Adipose tissue (tissue), 3 donors: ENCODE data around the gene ZMPSTE24. TPM values are rescaled to one million over a fixed set of nuclear protein-coding genes. Genes with fewer than 3 reads are reported as not detected.
"Not testable (repeated sequence)": the region's sequence is repeated elsewhere in the genome, so short reads cannot be mapped to it uniquely, and the experiment has no call there.

Experiments used
- H3K27ac ChIP-seq: one replicate; pipeline ENCODE4 v1.5.1; 2013; ENCODE audit warnings: low read depth, low read length
- WGBS, 3 donors: extraction: QIAGEN DNeasy Blood & Tissue Kit; methylation state at CpG; one replicate each; pipeline ENCODE4 v1.1.7; 2013; 5-methylcytosine and 5-hydroxymethylcytosine counted together
- polyA plus RNA-seq, 3 donors: library from polyadenylated mRNA; stranded (reverse); fragments of 200-250 nt; gene quantifications; one replicate each; pipeline ENCODE4 v1.2.3, GENCODE V29; 2013
- donor health status: healthy with polysubstance abuse.
- donor health status: Bipolar disorder and iron deficiency.
- donor health status: healthy.

Gene ZMPSTE24
- polyA plus RNA-seq, 3 donors, result 10.3 to 16.2 (median 14.7) TPM

DNA sequence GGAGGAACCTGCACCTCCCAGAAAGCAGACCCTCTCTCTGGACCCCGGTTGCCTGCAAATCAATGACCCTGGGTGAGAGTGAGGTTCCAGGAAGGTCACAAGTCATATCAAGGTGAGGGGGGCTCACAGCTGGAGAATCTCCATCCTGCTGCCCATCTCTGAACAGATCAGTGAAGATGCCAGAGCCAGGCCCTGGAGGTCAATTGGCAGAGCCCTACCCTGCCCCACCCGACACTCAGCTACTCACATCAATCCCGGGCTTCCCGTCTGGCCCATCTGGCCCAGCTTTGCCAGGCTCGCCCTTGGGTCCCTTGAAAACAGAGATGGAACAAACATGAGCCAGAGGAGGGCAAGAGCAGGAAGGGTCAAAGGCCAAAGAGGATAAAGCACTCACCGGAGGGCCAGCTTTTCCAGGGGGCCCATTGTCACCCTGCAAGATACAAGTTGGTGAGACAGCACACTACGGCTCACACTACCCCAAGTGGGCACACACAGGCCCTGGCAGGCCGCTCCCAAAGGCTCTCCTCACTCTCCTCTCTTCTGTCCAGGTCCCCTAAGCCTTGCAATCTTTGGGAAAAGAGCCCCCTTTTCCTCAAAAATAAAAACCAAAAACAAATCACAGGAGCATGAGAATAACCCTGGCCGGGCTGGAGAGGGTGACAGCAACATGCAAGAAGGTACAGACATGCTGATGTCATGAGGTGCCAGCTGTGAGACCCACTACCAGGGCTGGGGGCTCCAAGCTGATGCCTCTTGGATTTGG is 56.1 kb downstream of the ZMPSTE24 start:
- WGBS, 3 donors, result 88 to 92% (median 89%) methylated on average over 9 of the region's 9 CpGs
- H3K27ac ChIP-seq, result no peak overlapping the region

DNA sequence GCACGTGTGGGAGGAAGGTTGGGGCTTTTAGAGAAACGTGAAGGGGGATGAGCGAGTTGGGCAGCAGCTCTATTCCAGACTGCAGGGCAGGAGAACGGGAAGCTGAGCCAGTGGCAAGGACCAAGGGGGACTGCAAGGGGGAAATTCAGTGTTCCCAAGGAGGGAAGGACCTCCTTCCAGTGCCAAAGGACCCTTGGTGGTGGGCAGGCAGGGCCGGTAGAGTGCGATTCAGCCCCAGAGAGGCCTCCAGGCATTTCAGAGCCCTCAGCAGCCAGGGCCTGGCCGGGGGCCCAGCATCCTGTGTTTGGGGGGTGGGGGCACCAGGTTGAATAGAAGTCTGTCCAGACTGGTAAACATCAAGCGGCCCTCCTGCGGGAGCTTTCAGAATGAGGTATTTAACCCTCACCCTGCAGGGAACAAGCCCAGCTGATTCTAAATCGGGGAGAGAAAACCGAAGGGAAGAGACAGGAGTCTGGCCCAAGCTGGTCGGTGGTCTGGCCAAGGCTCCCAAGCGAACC is 56.7 kb downstream of the ZMPSTE24 start:
- WGBS, 3 donors, result 46 to 51% (median 50%) methylated on average over 13 of the region's 13 CpGs
- H3K27ac ChIP-seq, result no peak overlapping the region

DNA sequence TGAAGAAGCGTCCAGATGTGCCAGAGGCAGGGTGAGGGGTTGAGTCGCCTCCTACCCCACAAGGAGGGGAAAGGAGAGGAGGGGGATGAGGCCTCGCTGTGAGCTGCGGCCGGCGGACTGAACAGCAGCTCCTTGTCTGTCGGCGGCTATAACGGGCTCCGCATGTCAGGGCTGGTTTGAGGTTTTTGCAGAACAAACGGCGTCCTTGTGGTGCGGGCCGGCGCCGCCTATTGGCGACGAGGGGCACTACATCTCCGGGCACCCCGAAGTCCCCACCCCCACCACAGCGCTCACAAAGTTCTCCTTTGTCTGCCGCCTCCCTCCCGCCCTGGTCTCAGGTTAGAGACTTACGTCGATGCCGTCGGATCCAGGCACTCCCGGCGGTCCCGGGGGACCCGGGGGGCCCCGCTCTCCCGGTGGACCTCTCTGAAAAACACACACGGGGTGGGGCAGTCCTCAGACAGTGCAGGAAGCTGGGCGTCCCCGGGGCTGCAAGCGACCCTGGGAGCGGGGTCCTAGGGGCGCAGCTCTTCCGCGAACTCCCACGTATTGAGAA is 57.3 kb downstream of the ZMPSTE24 start:
- WGBS, 3 donors, result 2 to 7% (median 2%) methylated on average over 32 to 42 of the region's 42 CpGs
- no peak overlapping the region for H3K27ac ChIP-seq

DNA sequence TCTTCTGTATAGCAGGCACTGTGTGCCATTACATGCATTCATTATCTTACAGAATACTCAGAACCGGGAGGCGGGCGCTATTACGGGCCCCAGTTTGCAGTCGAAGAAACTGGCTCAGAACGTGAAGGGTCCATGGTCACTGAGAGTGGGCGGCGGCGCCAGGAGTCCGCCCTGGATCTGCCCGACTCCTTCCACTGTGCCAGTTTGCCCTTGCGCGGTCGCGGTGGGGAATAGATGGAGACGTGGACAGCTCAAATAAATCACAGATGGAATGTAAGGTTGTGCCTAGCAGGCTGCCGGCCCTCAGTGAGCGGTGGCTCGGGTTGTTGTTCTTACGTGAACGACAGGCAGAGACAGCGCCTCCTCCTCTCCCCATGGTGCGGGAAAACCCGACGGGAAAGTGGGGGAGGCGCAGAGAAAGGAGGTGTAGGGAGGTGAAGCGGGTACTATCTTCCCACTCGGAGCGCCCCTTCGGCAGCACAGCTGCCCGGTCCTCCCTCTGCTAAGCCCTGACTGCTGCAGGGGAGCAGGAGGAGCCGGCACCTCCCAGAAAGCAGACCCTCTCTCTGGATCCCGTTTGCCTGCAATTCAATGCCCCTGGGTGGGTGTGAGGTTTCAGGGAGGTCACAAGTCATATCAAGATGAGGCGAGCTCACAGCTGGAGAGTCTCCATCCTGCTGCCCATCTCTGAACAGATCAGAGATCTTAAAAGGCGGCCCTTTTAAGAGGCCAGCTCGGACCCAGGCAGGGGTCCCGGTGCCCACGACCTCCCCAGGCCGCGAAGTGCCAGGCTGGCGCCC is 58.0 kb downstream of the ZMPSTE24 start:
- WGBS, 3 donors, result 3% methylated on average over 40 to 41 of the region's 41 CpGs
- no peak overlapping the region for H3K27ac ChIP-seq

DNA sequence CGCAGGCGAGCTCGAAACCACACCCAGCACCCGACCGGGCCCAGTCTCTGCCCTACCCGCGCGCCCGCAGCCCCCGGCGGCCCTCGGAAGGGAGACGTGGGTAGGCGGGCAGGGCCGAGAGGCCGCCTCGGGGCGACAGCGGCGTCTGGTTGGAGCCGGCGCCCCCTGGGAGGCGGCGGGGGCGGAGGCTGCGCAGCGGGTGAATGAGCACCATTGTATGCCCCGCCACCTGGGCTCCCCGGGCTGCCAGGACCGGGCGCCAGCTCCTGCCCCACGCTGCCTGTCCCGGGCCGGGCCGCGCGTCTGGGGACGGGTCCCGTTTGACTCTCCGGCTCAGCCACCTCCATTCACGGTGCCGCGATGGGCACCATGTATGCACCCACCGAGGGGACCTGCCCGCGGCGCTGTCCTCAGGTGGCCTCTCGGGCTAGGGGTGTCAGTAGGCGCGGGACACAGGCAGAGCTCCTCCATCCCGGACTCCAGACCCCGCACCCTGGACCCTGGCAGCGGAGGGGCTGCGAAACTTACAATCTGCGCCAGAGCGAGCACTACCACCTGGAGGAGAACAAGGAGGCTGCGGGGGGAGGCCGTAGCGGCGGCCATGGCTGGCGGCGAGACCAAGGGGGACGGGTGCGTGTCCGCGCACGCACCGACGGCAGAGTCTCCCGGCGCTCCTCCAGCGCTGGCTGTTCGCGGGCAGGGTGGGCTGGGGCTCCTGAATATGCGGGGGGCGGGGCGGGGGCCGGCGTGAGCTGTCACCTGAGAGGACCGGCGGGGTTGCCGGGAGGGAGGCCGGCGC is 58.8 kb downstream of the ZMPSTE24 start, which contains the start of gene COL9A2:
TSS of gene COL9A2 (minus strand) at position 692 of the 799 bp plus-strand sequence. CDS start at position 603, 89 bp downstream.
- WGBS, 3 donors, result 2 to 3% (median 2%) methylated on average over 59 to 84 of the region's 84 CpGs
- H3K27ac ChIP-seq, result no peak within 1 kb of the TSS

DNA sequence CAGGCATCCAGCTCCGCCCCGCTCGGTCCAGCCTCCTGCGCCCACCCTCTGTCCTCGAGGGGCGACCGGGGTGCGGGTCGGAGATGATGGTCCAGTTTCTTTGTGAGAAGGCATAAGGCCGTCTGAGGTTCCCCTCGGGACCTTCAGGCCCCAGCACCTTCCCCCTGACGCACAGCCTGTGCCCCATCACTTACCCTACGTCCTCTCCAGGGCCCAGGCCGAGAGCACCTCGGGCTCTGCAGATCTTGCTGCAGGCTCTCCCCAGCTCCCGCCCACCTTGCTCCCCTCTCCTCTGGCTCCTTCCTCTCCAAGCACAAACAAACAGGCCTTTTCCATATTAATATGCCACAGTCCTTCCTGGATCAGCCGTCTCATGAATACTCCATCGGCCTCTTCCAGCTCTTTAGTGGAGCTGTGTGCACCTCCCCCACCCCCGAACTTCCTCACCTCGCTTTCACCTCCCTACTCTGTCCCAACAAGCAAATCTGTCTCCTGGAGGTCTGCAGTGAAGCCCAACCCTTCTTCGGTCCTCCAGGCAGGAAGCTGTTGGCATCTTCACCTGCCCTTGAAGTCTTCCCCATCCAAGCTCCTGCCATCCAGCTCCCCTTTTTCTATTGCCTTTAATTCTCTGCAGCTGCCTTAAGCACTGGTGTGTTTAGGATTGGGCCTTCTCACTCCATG is 59.5 kb downstream of the ZMPSTE24 start:
- H3K27ac ChIP-seq, result no peak overlapping the region
- 29 to 48% (median 44%) methylated on average over 20 to 21 of the region's 21 CpGs for WGBS, 3 donors

DNA sequence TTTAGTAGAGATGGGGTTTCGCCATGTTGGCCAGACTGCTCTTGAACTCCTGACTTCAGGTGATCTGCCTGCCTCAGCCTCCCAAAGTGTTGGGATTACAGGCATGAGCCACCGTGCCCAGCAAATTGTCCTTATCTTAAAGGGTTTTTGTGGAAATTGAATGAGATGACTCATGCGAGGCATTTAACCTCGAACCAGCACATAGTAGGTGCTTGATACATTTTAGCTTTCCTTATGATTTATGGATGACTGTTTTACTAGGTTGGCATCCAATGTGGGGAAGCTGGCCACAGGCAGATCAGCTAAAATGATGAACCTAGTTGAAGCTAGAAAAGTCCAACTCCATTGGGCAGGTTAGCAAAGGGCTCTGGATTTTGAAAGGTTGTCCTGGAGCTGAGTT is 60.4 kb downstream of the ZMPSTE24 start:
- WGBS, 3 donors, result 85 to 90% (median 90%) methylated on average over 4 of the region's 4 CpGs

DNA sequence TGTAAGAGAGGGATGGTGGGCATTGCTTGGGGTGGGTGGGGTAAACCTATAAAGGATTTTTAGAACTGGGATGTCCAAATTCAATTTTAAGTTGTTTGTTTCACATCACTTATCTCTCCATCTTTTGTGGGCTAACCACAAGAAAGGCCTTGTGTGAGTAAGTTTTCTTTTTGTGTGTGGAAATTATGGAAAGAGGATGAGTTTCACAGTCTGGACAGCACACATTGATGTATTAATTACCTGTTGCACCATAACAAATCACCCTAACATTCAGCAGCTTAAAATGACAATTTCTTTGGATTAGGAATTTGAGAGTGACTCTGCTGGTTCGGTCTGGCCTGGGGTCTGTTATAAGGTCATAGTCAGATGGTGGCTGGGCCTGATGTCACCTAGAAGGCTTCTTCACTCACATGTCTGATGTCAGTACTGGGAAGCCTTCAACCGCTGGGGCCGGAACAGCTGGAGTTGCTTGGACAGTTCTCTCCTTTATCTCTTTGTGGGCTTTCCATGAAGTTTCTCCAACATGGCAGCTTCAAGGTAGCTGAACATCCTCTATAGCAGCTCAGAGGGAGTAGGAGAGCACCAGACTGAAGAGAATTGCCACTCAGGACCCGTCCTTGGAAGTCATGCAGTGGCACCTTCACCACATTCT is 61.1 kb downstream of the ZMPSTE24 start:
- 85 to 94% (median 92%) methylated on average over 4 of the region's 4 CpGs for WGBS, 3 donors
- no peak overlapping the region for H3K27ac ChIP-seq

More for the DNA sequence above, 60.4 kb downstream of the ZMPSTE24 start:
- H3K27ac ChIP-seq, result no peak overlapping the region

DNA sequence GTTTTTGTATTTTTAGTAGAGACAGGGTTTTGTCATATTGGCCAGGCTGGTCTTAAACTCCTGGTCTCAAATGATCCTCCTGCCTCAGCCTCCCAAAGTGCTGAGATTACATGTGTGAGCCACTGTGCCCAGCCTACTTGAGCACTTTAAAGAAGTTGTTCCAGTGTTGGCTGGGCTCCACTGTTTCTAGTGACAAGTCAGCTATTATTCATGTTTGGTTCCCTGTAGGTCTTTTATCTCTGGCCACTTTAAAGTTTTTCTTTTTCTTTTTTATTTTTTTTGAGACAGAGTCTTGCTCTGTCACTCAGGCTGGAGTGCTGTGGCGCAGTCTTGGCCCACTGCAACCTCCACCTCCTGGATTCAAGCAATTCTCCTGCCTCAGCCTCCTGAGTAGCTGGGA is 73.4 kb downstream of the ZMPSTE24 start:
- H3K27ac ChIP-seq, result not testable (repeated sequence)
- 38 to 100% (median 90%) methylated on average over 1 of the region's 1 CpG for WGBS, 3 donors

DNA sequence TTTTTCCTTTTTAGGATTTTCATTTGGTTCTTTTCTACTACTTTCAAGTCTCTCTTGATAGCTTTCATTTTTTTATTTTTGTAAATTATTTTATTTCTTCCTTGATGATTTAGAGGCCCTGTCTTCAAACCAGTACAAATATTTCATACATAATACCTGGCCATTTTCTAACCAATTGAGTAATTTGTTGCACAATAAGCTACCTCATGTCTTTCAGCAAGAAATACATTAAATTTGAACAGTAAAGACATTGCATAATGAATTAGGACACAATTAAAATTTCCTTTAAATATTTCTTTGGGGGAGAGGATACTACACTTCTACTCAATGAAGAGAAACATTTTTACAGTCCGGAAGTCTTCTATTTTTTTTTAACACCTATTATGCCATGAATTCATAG is 74.7 kb downstream of the ZMPSTE24 start:
- 76 to 84% (median 80%) methylated on average over 1 of the region's 1 CpG for WGBS, 3 donors
- H3K27ac ChIP-seq, result no peak overlapping the region

DNA sequence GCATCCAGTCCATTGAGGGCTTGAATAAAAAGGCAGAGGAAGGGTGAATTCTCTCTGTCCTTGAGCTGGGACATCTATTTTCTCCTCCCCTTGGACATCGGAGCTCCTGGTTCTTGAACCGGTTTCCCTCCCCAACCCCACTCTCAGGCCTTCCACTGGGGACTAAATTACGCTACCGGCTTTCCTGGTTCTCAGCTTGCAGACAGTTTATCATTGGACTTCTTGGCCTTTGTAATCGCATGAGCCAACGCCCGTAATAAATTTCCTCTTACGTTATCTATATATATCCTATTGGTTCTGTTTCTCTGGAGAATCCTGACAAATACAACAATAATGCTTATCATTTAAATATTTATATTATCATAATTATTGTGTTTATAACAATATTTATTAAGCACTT is 79.4 kb downstream of the ZMPSTE24 start:
- 70 to 86% (median 80%) methylated on average over 8 of the region's 8 CpGs for whole genome bisulfite sequencing, 3 donors
- no peak overlapping the region for H3K27ac ChIP-seq

DNA sequence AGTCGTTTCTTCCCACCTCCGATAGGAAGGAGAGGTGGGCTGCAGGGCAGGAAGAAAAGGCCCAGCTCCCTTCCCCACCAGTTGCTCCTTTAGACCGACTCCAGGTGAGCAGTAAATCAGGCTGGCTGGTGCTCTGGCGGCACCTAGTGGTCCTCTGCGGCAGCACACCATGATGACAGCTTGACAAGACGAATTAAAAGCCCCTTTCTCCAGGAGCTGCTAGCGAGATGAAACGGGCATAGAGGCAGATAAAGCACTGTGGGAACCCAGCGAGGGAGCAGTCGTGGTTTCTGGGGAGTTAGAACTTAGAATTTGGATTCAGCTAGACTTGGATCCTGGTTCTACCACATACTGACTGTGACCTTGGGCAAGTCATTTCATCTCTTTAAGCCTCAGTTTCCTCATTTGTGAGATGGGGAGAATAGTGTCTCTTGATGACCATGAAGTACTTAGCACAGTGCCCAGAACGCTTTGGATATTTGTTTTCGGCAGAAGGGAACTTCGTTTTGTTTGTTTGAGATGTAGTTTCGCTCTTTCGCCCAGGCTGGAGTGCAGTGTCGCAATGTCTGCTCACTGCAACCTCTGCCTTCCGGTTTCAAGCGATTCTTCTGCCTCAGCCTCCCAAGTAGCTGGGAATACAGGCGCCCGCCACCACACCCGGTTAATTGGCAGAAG is 80.8 kb downstream of the ZMPSTE24 start:
- WGBS, 3 donors, result 25 to 31% (median 25%) methylated on average over 21 of the region's 21 CpGs

DNA sequence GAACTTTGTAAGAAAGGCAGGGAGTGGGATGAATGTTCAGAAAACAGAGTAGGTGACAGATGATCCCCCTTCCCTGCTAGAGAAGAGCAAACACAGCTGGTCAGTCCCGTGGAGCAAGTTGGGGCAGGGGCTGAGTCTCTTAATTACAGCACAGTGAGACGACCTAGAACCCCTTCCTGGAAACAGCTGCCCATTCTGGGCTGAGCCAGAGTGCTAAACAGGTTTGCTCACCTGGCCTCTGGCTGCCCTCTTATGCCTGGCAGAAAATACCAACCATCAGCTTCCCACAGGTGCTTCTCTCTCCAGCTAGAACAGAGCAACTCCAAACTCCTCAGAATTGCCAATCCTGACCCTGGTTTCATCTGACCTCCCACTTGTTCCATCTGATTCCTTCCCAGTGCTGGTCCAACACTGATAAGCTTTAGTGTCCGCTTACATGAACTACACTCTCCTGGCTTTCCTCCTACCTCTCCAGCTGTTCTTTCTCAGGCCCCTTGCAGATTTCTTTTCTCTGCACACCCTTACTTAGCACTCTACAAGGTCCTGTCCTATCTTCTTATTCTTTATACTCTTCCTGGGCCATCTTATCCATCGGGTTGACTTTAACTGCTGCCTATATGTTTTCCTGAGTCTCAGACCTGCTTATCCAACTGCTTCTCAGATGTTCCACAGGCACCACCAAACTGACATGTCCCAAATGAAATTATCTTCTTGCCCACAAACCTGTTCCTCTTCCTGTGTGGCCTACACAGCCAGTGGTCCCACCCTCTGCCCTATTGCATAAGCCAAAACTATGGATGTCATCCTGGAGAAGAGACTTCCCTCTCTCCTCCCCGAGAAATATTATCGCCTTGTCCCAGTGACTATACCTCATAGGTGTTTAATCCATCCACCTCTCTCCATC is 81.6 kb downstream of the ZMPSTE24 start:
- WGBS, 3 donors, result 43 to 53% (median 49%) methylated on average over 6 of the region's 6 CpGs
- no peak overlapping the region for H3K27ac ChIP-seq

More for the DNA sequence above, 80.8 kb downstream of the ZMPSTE24 start:
- no peak overlapping the region for H3K27ac ChIP-seq

DNA sequence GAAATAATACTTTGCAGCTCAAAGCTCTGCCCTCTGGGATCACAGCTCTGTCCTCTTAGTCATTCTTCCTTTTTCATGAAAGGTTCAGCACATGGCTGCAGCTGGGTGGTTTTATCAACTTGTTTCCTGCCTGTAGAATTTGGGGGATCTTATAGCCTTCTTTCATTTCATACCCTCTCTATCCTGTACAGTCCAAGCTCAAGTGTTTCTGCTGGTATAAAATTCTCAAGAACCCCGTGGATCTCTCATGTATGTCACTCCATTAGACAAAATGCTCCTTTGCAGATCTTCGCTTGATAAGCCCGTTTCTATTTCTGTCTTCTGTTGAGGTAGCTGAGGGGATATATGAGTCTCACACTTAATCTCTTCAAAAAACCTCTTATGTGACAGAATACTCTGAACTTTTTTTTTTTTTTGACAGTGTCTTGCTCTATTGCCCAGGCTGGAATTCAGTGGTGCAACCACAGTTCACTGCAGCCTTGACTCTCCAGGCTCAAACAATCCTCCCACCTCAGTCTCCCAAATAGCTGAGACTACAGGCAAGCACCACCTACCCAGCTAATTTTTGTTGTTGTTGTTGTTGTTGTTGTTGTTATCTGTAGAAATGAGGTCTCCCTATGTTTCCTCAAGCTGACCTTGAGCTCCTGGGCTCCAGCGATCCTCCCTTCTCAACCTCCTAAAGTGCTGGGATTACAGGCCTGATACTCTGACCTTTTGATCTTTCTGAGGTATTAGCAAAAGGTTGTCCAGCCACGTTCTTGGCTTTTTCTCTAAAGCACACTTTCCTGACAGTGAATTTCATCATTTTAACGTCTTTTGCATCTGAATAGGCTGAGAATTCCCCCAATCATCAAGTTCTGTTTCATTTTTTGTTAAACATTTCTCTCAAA is 83.7 kb downstream of the ZMPSTE24 start:
- no peak overlapping the region for H3K27ac ChIP-seq
- WGBS, 3 donors, result 63 to 79% (median 67%) methylated on average over 6 of the region's 6 CpGs

DNA sequence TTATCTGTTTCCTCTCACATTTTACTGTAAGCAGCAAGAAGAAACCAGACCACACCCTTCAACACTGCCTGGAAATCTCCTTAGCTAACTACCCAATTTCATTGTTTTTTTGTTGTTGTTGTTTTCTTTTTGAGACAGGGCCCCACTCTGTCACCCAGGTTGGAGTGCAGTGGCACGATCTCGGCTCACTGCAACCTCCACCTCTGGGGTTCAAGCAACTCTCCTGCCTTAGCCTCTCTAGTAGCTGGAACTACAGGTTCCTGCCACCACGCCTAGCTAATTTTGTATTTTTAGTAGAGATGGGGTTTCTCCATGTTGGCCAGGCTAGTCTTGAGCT is 84.3 kb downstream of the ZMPSTE24 start:
- WGBS, 3 donors, result 72 to 91% (median 81%) methylated on average over 3 of the region's 3 CpGs
- not testable (repeated sequence) for H3K27ac ChIP-seq
